Measurements from ENCODE around the gene NBEA.

NBEA gene

DNA sequence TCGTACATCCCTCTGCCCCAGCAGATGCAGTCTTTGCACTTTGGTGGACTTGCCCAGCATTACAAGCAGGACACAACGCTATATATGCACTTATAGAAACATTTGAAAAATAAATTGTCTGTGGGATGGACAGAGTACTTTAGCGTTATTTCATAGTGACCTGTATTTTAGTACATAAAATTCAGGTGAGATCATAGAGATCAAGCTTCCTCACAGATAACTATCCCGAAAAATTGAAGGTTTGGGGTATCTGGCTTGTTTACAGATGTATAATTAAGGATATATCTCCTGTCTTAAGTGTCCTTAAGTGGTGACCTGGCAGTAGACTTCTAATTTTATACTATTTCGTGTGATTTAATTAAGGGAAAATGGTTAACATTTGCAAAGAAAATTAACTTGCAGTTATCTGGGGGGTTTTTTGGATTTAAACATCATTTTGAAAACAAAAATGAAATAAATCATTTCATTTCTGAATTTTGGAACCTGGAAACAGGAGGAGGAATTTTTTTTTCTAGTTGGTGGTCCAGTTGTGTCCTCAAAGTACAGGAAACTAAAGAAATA lies 535.4 kb downstream of the NBEA start:
- DNase-seq = no peak

DNA sequence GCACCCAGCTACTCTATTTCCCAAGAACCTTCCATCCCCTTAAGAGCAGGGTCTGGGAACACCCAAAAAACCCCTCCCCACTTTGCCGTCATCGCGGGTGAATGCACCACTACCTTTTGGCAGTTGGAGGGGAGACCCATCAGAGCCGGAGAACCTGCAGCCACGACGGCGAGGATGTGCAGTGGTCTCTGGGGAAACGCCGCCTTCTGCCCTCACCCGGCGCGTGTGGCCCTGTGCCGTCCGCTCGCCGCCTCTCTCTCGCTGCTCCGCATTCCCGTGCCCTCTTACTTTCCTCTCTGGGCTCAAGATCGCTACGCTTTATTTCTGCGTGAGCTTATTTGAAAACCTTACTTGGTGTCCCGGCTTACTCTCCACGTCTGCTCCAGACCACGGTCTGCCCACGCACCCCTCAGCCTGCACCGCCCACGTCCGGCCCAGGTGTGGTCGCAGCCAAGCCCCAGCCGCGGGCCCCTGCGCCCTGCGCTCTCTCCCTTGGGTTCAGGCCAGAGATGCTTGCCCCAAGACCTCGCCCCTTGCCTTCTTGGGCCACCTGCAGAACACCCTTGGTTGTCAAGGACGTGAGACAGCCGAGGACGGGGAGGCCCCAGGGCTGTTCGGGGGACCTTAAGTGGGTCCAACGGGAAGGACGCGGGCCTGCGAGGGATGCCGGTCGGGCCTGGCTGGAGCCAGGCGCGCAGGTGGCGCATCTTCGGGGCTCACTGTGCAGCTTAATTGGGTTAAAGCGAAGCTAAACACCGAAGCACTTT lies 536.4 kb downstream of the NBEA start:
- DNase-seq = no peak

DNA sequence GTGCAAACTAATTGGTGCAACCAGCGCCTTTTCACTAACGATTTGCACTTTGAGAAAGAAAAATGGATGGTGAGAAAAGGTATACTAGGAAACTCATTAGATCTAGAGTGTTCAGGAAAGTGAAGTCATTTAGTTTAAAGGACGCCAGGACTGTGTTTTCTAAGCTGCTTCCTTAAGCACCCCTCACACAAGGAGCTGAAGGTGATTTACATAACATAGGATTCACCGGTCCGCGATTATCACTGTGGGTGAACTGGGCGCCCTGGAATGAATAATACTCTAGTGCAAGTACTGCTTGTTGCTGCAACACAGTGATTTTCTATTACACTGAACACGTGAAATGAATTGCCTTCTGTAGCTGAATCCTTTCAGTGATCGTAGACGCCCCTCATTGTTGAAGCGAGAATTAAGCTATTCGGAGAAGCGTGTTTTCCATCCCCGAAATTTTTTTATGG lies 537.0 kb downstream of the NBEA start:
- DNase-seq = no peak

DNA sequence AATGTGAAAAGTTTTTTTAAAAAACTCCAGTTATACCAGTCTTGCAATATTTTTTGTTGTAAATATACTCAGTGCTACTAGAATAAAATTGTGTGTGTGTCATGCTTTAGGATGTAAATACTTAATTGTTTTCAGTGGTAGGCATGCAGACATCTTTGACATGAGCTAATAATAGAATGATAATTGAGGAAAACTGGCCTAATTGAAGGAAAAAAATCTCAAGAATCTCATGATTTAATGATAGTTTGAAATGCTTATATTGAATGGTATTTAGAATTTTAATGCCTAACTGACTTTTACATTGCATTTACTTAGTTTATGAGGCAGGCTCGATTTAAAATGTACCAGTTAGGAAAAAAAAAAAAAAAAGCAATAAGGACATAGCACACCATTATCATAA lies 537.6 kb downstream of the NBEA start:
- DNase-seq = no peak

DNA sequence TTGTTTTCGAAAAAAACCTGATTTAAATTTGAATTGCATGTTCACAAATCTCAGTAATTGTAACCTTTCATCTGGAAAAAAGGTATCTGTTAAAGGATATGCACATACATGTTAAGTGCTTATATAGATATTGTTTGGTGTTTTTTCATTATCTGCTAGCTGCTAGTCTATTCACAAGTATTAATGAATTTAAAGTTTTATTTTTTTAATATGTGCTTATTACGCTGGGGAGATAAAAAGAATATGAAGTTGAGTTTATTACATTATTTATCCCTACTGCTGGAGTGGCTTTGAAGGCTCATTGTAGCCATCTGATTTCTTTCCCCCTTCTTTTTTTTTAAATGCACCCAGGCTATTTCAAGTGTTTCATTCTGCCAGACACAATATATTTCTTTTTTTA lies 538.3 kb downstream of the NBEA start:
- DNase-seq = no peak

DNA sequence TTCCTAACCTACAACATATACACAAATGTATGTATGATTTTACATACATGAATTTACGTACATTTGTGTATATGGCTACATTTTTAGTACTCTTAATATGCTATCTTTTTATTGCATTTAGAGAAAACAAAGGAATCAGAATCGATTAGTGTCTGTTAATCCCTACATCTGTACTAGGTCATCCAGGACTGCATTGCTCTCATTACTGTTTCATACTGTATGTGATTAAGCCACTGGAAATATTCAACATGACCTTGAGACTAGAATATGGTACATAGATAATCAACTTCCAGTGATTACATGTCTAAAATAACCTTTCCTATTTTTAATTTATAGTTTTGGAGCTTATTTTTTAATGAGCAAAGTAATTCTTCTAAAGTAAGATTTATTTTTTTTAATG lies 539.7 kb downstream of the NBEA start:
- DNase-seq = no peak

DNA sequence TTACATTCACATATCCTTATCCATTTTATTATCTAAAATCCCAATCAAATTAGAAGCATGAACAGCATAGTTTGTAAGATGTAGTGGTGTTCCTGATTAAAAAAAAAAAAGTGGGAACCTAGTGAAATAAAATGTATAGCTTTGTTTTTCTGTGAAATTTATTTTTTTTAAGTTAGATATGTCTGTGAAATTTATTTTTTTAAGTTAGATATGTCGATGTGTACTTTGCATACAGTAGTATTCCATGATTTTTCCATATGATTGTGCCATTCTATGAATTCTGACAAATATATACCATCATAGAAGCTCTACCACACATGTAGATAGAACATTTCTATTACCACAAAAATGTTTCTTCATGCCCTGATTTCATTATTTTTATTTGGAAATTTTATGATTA lies 540.5 kb downstream of the NBEA start:
- DNase-seq = no peak

DNA sequence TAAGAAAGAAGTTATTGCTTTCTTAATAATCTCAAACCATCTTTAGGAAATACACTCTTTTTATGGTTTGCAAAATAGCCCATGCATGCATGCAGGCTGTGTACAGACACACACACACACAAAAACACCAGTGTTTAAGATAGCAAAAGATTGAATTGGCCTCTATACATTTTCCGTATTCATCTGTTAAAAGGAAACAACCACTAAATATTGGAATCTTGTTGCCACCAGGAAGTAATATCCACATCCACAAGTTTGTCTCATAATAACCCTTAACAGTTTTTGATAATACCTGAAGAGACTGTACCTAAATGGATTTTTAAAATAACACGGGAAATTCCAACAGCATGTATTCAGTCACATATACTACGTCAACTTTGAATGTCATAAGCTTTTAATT lies 541.7 kb downstream of the NBEA start:
- DNase-seq = no peak

DNA sequence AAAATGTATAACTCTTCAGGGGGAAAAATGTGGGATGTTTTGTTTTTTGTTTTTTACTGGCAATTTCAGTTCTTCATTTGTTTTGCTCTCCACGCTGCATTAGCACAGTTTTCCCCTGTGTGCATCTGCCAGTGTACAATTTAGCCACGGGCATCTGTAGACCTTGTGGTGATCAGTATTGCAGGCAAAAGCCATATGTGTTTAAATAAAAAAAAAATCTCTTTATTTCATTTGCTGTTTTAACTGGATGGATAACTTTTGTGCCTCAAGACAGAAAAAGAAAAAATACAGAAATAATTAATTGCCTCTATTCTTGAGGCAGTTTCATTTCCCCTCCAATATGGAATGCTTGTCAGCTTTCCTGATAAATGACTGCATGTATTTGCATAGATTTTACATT lies 542.3 kb downstream of the NBEA start:
- DNase-seq = no peak

DNA sequence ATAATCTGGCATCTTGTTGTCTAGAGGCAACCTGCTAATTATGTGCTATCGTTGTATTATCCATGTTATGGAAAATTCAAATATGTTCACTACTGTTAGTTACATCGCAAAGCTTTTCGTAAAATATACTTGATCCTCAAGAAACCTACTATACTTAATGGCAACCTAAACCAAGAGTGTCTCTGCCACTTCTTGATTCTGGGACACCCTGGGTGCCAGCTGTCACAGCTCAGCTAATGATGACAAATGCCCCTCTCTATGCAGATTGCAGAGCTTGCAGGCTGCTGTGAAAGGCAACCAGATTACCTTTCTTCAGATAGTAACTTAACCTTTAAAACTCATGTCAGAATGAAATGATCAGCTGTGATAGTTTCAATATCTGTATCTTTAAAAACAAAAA lies 543.4 kb downstream of the NBEA start:
- DNase-seq = no peak

DNA sequence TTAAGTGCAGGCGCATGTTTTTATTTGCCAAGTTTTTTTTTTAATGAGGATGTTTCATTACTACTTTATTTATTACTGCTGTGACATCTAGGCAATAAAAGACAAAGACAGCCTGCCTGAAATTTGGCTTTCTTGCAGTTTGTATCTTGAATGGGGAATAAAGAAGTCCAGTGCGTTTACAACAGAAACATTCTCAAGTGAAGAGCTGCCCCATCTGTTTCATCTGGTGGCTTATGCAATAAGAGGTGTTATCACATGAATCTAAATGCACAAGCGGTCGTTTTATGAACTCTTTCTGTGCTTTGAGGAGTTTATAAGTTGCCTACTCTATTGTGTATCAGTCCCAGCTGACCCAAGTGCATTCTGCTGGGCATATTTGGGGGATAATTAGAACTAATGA lies 547.0 kb downstream of the NBEA start:
- DNase-seq = no peak

DNA sequence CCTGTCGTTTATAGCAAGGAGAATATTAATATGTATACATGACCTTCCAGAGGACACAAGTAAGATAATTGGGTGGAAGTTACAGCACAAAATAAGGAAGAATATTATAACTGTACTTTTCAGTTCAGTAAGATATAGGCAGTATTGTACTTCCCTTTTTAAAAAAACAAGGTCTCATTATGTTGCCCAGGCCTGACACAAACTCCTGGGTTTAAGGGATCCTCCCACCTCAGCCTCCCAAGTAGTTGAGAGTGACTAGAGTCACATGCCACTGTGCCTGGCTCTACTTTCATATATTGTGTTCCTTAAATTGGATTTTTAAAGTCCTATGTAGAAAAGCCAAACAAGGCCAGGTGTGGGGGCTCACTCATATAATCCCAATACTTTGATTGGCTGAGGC lies 553.9 kb downstream of the NBEA start:
- no peak for DNase-seq

DNA sequence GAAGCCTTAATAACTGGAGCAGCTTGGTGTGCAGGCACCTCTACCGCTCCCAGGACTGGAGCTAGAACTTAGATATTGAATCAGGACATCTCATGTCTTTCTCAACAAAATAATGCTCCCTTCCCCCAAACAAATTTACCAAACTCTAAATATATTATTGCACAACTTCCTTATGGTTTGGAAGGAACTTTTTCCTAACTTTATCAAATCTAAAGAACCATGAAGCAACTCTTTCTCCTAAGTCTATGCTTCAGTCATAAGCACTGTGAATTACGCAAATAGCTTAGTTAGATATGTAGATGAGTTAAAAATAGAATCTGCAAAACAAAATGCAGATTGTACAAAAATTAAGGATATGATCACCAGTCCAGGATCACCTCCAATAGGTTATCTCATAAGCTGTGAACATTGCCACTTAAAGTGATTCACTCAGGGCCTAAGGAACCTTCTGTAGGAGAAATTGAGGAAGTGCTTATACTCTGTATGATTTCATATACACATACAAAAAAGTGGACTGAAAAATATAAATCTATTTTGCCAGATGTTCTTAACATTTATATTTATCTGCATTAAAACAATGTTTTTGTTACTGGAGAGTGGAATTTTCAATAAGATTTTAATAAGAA lies 554.8 kb downstream of the NBEA start:
- no peak for DNase-seq

DNA sequence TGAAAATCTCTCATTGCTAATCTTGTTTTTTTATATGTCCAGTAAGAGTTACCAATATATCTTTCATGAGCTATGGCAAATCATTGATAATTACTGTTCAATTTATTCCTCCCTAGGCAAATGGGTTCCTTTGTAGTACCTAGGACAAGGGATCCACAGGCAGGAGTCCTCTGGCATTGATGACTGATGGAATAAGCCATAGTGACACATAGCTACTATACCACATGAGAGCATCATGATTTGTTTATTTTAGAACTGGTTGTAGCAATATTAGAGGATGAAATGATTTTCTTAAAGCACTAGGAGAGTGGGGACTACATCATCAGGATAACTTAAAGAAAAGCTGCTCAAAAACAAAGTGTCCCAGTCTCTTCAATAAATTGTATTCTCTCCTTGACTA lies 556.2 kb downstream of the NBEA start:
- no peak for DNase-seq

DNA sequence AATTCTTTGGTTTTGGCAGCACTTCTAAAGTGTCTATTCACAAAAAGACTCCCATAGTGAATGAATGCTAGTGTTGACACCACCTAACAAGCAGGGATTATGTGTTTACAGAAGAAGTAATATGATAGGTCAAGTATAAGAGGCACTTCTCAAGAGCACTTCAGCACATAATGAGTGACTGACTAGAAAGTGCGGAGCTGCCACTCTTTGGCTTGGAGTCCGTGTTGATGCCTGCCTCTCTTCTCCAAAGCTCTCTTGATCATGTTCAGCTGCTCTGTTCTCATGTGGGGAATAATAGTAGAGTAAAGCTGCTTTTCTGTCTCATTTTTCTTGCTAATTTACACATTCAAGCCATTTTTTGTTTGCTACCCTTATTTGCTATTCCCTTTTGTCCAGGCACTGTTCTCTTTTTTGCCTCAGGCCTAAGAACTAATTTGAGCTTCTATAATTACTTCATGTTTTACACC lies 557.2 kb downstream of the NBEA start:
- no peak for DNase-seq

DNA sequence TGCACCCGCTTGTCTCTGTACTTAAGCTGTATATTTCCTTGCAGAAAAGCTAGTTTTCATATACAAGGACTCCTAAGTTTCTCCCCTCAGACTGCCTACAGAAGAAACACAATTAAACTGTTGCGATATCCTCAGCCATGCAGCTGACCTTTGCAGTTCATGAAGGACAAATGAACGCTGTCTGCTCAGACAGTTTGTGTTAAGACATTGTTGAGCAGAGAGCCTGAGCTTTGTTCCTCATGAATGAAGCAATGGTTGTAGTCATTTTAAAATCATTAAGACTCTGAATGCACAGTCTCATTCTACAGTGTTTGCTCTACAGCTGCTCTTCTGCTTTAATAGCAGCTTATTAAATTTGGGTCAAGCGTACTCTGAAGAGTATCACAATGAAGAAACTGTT lies 557.6 kb downstream of the NBEA start:
- DNase-seq = no peak

DNA sequence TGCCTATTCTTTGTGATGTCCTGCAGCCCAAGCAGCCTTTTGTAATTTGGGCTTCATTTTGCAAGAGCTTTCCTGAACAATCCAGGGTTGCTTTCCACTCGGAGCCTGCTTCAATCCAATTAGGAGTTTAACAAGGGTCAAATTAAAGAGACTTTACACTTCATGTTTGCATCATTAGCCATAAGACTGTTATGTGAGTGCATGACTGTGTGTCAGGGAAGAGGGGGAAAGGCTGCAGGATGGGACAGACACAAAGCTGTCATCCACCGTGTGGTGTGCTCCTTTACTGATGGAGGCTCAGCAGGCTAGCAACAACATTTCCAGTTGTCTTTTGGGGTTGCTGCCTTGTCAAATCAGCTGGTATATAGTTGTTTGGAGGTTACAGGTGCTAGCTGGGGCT lies 558.1 kb downstream of the NBEA start:
- DNase-seq = no peak

DNA sequence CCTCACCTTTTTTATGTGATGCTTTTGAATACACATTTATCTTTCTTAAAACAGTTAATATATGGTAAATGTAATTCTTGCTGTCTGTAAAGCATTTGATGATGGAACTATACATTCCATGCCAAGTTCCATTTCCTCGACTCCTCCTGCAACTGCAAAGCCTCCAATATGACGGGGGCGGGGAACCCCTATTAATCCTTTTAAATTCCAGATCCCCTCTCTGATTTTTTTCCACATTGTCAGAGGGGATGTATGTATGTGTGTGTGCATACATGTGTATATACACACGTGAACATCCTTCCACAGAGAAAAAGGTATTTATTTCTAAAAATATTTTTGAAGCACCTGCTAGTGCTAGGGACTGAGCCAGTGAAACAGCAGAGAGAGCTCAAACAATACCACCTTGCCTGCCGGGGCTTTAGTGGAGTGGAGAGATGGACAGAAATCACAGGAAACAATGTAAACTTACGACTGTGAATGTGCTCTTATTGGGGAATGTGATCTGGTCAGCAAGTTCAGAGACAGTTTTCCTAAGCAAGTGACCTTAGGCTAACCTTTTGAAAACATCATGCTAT lies 559.7 kb downstream of the NBEA start:
- no peak for DNase-seq

DNA sequence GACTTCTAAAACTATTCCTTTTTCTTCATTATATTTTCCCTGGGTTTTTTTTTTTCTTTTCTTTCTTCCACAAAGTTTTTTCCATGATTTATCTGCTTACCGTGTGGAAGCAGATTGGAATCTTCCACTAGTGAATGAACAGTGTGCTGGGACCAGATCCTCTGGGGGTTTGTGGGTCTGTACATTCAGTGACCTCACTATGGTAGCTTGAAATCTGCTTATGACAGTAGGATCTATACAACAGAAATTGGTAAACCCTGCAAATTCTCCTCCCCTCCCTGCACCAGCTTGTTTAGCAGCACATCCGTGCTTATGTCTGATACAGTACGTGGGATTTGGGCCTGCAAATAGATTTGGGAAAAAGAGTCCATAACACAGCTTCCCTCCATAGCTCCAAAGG lies 560.4 kb downstream of the NBEA start:
- DNase-seq = no peak

DNA sequence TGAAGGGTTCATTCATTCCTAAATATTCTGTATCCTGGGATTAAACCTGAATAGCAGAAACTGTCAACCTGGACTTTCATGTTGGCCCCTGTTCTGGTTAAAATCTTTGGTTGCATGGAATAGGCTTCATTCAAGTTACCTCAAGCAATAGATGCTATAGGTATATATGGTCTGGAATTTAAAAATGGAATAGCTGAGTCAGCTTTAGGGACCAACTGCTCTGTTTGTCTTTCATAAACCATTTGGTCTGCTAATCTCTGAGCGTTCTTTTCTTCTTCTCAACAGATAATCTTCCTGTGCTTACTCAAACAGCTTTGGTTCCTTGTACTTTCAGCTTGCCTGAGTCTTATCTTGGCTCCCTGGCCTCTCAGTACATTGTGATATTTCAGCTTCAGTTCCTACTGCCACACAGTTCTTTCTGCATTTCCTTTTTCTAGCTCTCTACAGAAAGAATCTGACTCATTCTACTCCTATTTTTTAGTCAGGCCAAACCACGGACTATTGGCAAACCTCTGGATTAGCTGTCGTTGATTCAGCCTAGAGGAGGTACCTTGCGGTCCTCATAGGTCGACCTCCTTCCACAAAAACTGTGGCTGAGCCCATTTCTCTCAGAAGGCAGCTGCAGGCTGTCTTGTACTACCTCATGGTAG lies 570.3 kb downstream of the NBEA start:
- no peak for DNase-seq

DNA sequence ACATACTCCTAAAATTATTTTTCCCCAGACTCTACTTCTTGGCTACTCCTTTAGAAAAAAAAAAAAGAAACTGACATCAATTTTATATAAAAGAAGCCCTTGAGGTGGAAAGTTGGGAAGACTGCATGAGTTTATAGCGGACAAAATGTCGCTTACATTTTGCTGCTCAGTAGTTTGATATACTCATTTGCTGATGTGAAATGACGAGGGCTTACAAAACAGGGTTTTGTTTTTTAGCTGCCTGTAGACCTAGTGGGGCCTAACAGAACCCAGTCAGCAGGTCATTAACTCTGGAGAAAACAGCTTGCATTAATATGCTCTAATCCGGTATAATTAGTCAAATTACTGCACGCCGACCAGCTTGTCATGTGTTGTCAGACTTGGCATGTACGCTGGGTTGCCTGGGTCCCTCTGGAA lies 572.0 kb downstream of the NBEA start:
- no peak for DNase-seq

DNA sequence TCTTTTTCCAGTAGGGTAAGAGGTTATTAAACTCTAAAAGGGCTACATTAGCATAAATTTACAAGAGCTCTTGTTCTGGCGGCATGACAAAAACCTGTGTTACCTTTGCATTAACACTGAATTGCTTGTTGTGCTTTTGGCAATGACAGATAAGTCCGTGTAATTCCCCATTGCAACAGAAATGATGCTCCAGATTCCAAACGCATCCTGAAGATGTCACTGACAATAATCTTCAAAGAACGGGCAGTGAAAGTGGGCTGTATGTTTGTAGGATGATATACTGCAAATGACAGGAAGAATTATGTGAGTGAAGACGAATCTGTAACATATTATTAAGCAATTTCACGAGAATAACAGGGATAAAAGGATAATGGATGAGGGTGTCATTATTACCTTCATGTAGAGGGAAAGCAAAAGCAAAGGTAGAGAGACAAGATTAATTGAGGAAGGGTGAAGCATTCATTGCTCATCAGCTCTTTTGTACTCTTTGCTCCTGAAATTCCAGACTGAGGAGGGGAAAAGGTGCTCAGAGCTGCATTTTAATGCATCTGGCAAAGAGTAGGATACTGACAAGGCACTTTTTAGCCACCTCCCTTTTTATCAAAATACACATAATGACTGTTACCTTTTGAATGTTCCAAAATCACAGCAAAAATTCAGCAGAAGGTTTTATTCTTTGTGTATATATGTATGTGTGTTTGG lies 572.9 kb downstream of the NBEA start:
- DNase-seq = no peak

Data from SW 1271 (cell line).